Inflammatory macrophage treated with lipopolysaccharide for 1 hour (primary cell): ENCODE results near the gene ACKR1.

Experiments
- DNase-seq, 2 donors: peaks; one replicate each; pipeline ENCODE4 v3.0.0-alpha.2; 2020 to 2022

The ACKR1 gene

GRCh38 chr1:159223004-159223403 lies 18.3 kb downstream of the ACKR1 start:
- DNase-seq: no peak

GRCh38 chr1:159228554-159228953 lies 23.9 kb downstream of the ACKR1 start:
- no peak for DNase-seq

GRCh38 chr1:159229260-159229885 lies 24.7 kb downstream of the ACKR1 start:
- DNase-seq: no peak

DNA sequence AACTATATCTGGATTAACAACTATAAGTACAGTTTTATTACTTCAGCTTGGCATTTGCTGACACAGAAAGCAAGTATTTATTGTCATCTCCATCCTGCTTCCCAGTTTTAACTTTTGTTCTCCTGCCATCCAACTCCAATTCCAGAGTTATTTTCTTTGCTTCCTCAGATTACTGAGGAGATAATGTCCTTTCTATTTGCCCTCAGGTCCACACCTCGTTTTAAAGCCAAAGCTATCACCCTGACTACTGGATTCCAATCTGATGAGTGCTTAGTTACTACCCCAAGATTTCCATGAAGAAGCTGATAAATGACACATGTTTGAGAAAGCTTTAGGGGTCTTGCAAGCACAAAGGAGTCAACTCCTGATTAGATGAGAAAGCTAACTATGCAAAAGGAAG lies 25.2 kb downstream of the ACKR1 start:
- DNase-seq: no peak

- no peak for DNase-seq
Measured at GRCh38 chr1:159239551-159240220, 35.0 kb downstream of the ACKR1 start.

GRCh38 chr1:159247266-159247665 lies 42.6 kb downstream of the ACKR1 start:
- no peak for DNase-seq

- DNase-seq: no peak
Measured at GRCh38 chr1:159248311-159248710, 43.6 kb downstream of the ACKR1 start.

DNA sequence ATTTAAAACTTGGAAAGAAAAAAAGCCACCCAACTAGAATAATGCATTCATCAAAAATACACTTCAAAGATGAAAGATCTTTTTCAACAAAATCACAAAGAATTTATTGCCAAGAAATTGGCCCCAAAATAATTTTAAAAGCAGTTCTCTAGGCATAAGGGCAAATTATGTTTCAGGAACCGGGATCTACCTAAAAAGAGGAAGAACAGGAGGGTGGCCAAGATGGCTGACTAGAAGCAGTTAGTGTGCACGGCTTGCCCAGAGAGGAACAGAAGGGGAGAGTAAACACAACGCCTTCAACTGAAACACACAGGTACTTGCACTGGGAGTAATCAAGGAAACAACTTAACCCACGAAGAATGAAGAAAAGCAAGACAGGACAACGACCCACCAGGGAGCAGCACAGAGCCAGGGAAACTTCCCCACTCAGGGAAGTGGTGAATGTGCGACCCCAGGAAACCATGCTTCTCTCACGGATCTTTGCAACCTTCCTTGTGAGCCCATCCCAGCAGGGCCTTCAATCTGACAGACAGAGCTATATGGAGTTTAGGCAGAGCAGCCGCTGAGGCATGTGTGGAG lies 46.1 kb downstream of the ACKR1 start:
- DNase-seq: no peak
